ENCODE measurements around the gene PDLIM7. TPM values are rescaled to one million over a fixed set of nuclear protein-coding genes. Genes with fewer than 3 reads are reported as not detected.

PDLIM7 gene
- total and polyA plus RNA-seq, 2 of the 8 experiments (the other 6 are each of a cell fraction or from before 2014, with no cell fraction given), result 67.3 to 94.2 TPM

DNA sequence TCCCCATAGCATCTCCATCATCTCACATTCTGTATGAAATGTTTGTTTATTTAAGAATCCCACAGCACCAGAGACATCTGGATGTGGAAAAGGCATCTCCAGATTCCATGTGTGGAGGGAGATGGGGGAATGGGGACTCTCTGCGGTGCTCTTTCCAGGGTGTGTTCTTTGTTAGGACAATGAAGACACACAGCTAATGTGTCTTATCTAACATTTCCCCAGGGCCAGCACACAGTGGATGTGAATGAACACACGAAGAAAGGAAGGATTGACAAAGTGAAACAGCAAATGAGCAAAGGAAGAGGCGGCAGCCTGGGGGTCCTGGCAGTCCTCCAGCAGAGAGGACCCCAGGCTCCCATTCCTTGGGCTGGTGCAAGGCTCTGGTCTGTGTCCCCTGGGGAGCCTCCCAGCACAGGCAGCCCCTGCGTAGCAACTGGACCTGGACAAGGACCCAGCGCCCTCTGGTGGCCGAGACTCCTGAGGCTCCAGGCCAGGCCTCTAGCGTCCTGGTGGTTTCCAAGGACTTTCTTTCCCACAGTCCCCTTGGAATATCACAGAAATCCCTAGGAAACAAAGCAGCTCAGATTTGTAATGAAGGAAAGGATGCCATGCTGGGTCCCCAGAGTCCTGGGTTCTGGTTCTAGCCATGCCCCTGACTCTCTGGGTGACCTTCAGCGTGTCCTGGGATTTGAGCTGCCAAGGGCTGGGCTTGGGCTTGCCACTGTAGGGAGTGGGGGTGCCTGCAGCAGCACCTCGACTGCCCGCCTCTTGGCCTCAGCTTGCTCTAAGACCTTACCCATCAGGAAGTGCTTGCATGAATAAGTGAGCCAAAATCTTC, 3.5 kb upstream of the PDLIM7 start (continued):
- peak; percentile 71; the same call in 1 of the 2 replicates for TF ChIP-seq GABPA (IDR thresholded peaks at IDR 0.05; ENCODE audit: borderline replicate concordance, insufficient read depth, low read length)
- TF ChIP-seq CEBPB (IDR thresholded peaks at IDR 0.05; ENCODE audit: low read depth, low read length), result no peak
- TF ChIP-seq EP300 (IDR thresholded peaks at IDR 0.05; ENCODE audit: borderline replicate concordance in 1 of 2, low read depth in 2 of 2, low read length in 2 of 2), result no peak
- TF ChIP-seq ASH2L (IDR thresholded peaks at IDR 0.05; ENCODE audit: low read length), result peak; percentile 36
- no peak for TF ChIP-seq NANOG (IDR thresholded peaks at IDR 0.05; ENCODE audit: insufficient read depth, low read depth, low read length, poor library complexity, severe bottlenecking)
- no peak for TF ChIP-seq CBX8 (IDR thresholded peaks at IDR 0.05; ENCODE audit: borderline replicate concordance, low read depth, low read length)
- TF ChIP-seq EGR1 (IDR thresholded peaks at IDR 0.05; ENCODE audit: borderline replicate concordance, low read depth, low read length), result no peak
- peak in 1 of 2 experiments; percentile 75; a peak in 2 of 4 replicates for TF ChIP-seq SIN3A (conservative IDR thresholded peaks at IDR 0.05 in 1 of 2, IDR thresholded peaks at IDR 0.05 in 1 of 2; ENCODE audit: low read depth in 1 of 2, low read length in 2 of 2)
- 0 out of 2 replicates have a peak, but pooled peaks have one; percentile 33 for TF ChIP-seq RFX5 (IDR thresholded peaks at IDR 0.05; ENCODE audit: borderline replicate concordance, low read depth, low read length)
- TF ChIP-seq NRF1 (IDR thresholded peaks at IDR 0.05; ENCODE audit: low read depth, low read length), result no peak
- TF ChIP-seq JUN (IDR thresholded peaks at IDR 0.05; ENCODE audit: low read depth, low read length), result no peak
- no peak for TF ChIP-seq SP4 (IDR thresholded peaks at IDR 0.05; ENCODE audit: low read length)
- no peak for TF ChIP-seq SP2 (IDR thresholded peaks at IDR 0.05; ENCODE audit: low read length)
- no peak for TF ChIP-seq TAF1 (IDR thresholded peaks at IDR 0.05; ENCODE audit: low read depth, low read length)
- TF ChIP-seq, protein P1, sequence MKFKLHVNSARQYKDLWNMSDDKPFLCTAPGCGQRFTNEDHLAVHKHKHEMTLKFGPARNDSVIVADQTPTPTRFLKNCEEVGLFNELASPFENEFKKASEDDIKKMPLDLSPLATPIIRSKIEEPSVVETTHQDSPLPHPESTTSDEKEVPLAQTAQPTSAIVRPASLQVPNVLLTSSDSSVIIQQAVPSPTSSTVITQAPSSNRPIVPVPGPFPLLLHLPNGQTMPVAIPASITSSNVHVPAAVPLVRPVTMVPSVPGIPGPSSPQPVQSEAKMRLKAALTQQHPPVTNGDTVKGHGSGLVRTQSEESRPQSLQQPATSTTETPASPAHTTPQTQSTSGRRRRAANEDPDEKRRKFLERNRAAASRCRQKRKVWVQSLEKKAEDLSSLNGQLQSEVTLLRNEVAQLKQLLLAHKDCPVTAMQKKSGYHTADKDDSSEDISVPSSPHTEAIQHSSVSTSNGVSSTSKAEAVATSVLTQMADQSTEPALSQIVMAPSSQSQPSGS (IDR thresholded peaks at IDR 0.05; ENCODE audit: low read length), result no peak
- no peak for TF ChIP-seq HDAC6 (IDR thresholded peaks at IDR 0.05; ENCODE audit: low read depth, low read length)
- TF ChIP-seq, protein P2, sequence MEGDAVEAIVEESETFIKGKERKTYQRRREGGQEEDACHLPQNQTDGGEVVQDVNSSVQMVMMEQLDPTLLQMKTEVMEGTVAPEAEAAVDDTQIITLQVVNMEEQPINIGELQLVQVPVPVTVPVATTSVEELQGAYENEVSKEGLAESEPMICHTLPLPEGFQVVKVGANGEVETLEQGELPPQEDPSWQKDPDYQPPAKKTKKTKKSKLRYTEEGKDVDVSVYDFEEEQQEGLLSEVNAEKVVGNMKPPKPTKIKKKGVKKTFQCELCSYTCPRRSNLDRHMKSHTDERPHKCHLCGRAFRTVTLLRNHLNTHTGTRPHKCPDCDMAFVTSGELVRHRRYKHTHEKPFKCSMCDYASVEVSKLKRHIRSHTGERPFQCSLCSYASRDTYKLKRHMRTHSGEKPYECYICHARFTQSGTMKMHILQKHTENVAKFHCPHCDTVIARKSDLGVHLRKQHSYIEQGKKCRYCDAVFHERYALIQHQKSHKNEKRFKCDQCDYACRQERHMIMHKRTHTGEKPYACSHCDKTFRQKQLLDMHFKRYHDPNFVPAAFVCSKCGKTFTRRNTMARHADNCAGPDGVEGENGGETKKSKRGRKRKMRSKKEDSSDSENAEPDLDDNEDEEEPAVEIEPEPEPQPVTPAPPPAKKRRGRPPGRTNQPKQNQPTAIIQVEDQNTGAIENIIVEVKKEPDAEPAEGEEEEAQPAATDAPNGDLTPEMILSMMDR (IDR thresholded peaks at IDR 0.05; ENCODE audit: control extremely low read depth in 1 of 3, insufficient read depth in 1 of 3, low read depth in 1 of 3, low read length in 3 of 3), result peak in 2 of 3 experiments; percentile 96 to 97; a peak in 3 of 4 replicates
- TF ChIP-seq FOSL1 (IDR thresholded peaks at IDR 0.05; ENCODE audit: insufficient read depth, low read depth, low read length), result no peak
- no peak for TF ChIP-seq BACH1 (IDR thresholded peaks at IDR 0.05; ENCODE audit: low read length)

Data from H1 (cell line).